GM23338 (cell line): ENCODE measurements around the gene PIK3R5. TPM values are rescaled to one million over a fixed set of nuclear protein-coding genes. Genes with fewer than 3 reads are reported as not detected.

Experiments
- ATAC-seq: fragments of 200-7000 bp; cut with Tn5 transposase; 3 replicates; pipeline ENCODE4 v1.9.1; 2020
- DNase-seq: peaks from one replicate; pipeline ENCODE4 v3.0.0-alpha.2; 2015; ENCODE audit warnings: low spot score
- H2AFZ ChIP-seq: fragments of 200-600 bp; sonication (generic); 2 replicates; pipeline ENCODE4 v1.8.0; 2016; ENCODE audit warnings: antibody characterized with exemption, mild to moderate bottlenecking, moderate library complexity
- H3F3A ChIP-seq: fragments of 200-600 bp; sonication (generic); replicated peaks from 2 replicates; pipeline ENCODE4 v1.8.0; 2017; ENCODE audit warnings: antibody characterized with exemption, mixed run types, low read depth
- H3K27ac ChIP-seq: fragments of 200-600 bp; sonication (generic); 2 replicates; pipeline ENCODE4 v1.6.1; 2016; ENCODE audit warnings: low read depth
- H3K27me3 ChIP-seq: fragments of 200-600 bp; sonication (generic); 2 replicates; pipeline ENCODE4 v1.8.0; 2016; ENCODE audit warnings: mild to moderate bottlenecking, mixed run types, moderate library complexity; ENCODE audit not compliant: insufficient read depth
- H3K36me3 ChIP-seq: fragments of 200-600 bp; sonication (generic); 2 replicates; pipeline ENCODE4 v1.8.0; 2016; ENCODE audit warnings: mild to moderate bottlenecking; ENCODE audit not compliant: insufficient read depth
- H3K4me1 ChIP-seq: fragments of 200-600 bp; sonication (generic); 2 replicates; pipeline ENCODE4 v1.8.0; 2016; ENCODE audit warnings: mild to moderate bottlenecking, moderate library complexity; ENCODE audit not compliant: insufficient read depth
- H3K4me2 ChIP-seq: fragments of 200-600 bp; sonication (generic); 2 replicates; pipeline ENCODE4 v1.7.1; 2017; ENCODE audit warnings: mixed run types
- H3K4me3 ChIP-seq: fragments of 200-600 bp; sonication (generic); 2 replicates; pipeline ENCODE4 v1.6.1; 2016; ENCODE audit warnings: mixed run types
- H3K79me2 ChIP-seq: fragments of 200-600 bp; sonication (generic); replicated peaks from 2 replicates; pipeline ENCODE4 v1.8.0; 2017; ENCODE audit warnings: mild to moderate bottlenecking; ENCODE audit not compliant: insufficient read depth
- H3K9me2 ChIP-seq: fragments of 200-600 bp; sonication (generic); 2 replicates; pipeline ENCODE4 v1.8.0; 2017; ENCODE audit not compliant: insufficient read depth
- H4K20me1 ChIP-seq: fragments of 200-600 bp; sonication (generic); replicated peaks from 2 replicates; pipeline ENCODE4 v1.8.0; 2017; ENCODE audit warnings: mild to moderate bottlenecking; ENCODE audit not compliant: insufficient read depth
- H3K27ac Mint-ChIP-seq: 2 replicates; pipeline ENCODE4 v1.8.0; 2020; ENCODE audit warnings: inconsistent platforms, mild to moderate bottlenecking, moderate library complexity, mixed read lengths
- H3K27me3 Mint-ChIP-seq: 3 replicates; pipeline ENCODE4 v1.8.0; 2022; ENCODE audit warnings: low read depth, mild to moderate bottlenecking, moderate library complexity, mixed read lengths, inconsistent platforms; ENCODE audit not compliant: insufficient read depth, poor library complexity
- H3K36me3 Mint-ChIP-seq: 3 replicates; pipeline ENCODE4 v1.8.0; 2021; ENCODE audit warnings: low read depth, mild to moderate bottlenecking, inconsistent platforms, moderate library complexity, mixed read lengths
- H3K4me1 Mint-ChIP-seq: 3 replicates; pipeline ENCODE4 v1.8.0; 2020; ENCODE audit warnings: mild to moderate bottlenecking, inconsistent platforms, mixed read lengths
- H3K4me3 Mint-ChIP-seq: 3 replicates; pipeline ENCODE4 v1.8.0; 2021; ENCODE audit warnings: moderate library complexity, mild to moderate bottlenecking, inconsistent platforms, mixed read lengths
- H3K9me3 Mint-ChIP-seq: 3 replicates; pipeline ENCODE4 v1.8.0; 2020; ENCODE audit warnings: moderate library complexity, mild to moderate bottlenecking, inconsistent platforms, mixed read lengths
- CREB1 ChIP-seq: fragments of 250-450 bp; sonication (Bioruptor Pico); IDR thresholded peaks from 2 replicates; pipeline ENCODE4 v1.5.0; 2020; ENCODE audit warnings: low read depth, mild to moderate bottlenecking, moderate library complexity
- CTCF ChIP-seq, 2 experiments: fragments of 200-600 bp in 1 of 2; sonication (generic) in 1 of 2; conservative IDR thresholded peaks; 2 replicates each; pipeline versions ENCODE4 v1.5.1 to v1.6.1; 2016 to 2017; ENCODE audit warnings: antibody characterized with exemption in 2 of 2, low read depth in 2 of 2, mild to moderate bottlenecking in 2 of 2, moderate library complexity in 1 of 2
- EZH2 ChIP-seq: fragments of 200-600 bp; sonication (generic); IDR thresholded peaks from one replicate; pipeline ENCODE4 v1.8.0; 2017; ENCODE audit warnings: antibody characterized with exemption, mild to moderate bottlenecking, low read depth; ENCODE audit not compliant: unreplicated experiment
- EZH2phosphoT487 ChIP-seq: fragments of 200-600 bp; sonication (generic); IDR thresholded peaks from one replicate; pipeline ENCODE4 v1.8.1; 2018; ENCODE audit warnings: antibody characterized with exemption; ENCODE audit not compliant: unreplicated experiment
- JUNB ChIP-seq: IDR thresholded peaks from one replicate; pipeline ENCODE4 v1.6.1; 2016; ENCODE audit warnings: antibody characterized with exemption; ENCODE audit not compliant: unreplicated experiment
- POLR2AphosphoS5 ChIP-seq: IDR thresholded peaks from 2 replicates; pipeline ENCODE4 v1.6.1; 2016; ENCODE audit warnings: antibody characterized with exemption, low read depth
- ZNF114 ChIP-seq: fragments of 250-450 bp; sonication (Bioruptor Pico); IDR thresholded peaks from 2 replicates; pipeline ENCODE4 v1.5.0; 2020; ENCODE audit warnings: mild to moderate bottlenecking, moderate library complexity
- ZNF331 ChIP-seq: fragments of 250-450 bp; sonication (Bioruptor Pico); IDR thresholded peaks from 2 replicates; pipeline ENCODE4 v1.5.0; 2020; ENCODE audit warnings: low read depth, mild to moderate bottlenecking, moderate library complexity
- ZNF462 ChIP-seq: fragments of 250-450 bp; sonication (Bioruptor Pico); IDR thresholded peaks from 2 replicates; pipeline ENCODE4 v1.5.0; 2020; ENCODE audit warnings: mild to moderate bottlenecking, moderate library complexity
- polyA plus RNA-seq: library from polyadenylated mRNA; unstranded; fragments of >200 nt; fragmentation: Nextera tagmentation; extraction: Ambion mirVana; gene quantifications from 2 replicates; pipeline ENCODE4 v1.2.1, GENCODE V29; 2016
- total RNA-seq: library from RNA; depleted of rRNA; stranded (reverse); fragments of >200 nt; shearing (Covaris generic); gene quantifications from 2 replicates; pipeline ENCODE4 v1.2.3, GENCODE V29; 2014
- TF ChIP-seq, protein P1 (sequence below): IDR thresholded peaks from one replicate; pipeline ENCODE4 v1.6.1; 2018; ENCODE audit warnings: antibody characterized with exemption; ENCODE audit not compliant: unreplicated experiment

PIK3R5 gene
- total and polyA plus RNA-seq, 2 experiments from 2014 or later, result 1.7 to 9.4 TPM

- Mint-ChIP-seq H3K4me1 (peaks cover 15% of the 10 kb centered on the region), H3K36me3 (no peaks in the 10 kb centered on the region), H3K9me3 (peaks cover 5% of the 10 kb centered on the region; the same call in 2 of the 3 replicates), H3K27ac (no peak overlapping the region), H3K27me3 (peaks cover 10% of the 10 kb centered on the region), H3K4me3 (no peak overlapping the region)
- peaks cover 6% of the 10 kb centered on the region; the same call in 1 of the 2 replicates for H3K4me1 ChIP-seq
- TF ChIP-seq ZNF114 (CRISPR knock-in tag), result no peak
- TF ChIP-seq ZNF331 (CRISPR knock-in tag), result no peak
- no peak for TF ChIP-seq POLR2AphosphoS5
- TF ChIP-seq JUNB, result no peak
- no peak for TF ChIP-seq CREB1 (CRISPR knock-in tag)
- no peak for TF ChIP-seq CTCF (conservative IDR thresholded peaks at IDR 0.05; ENCODE audit: low read depth in 2 of 2)
- no peak for TF ChIP-seq EZH2
- TF ChIP-seq ZNF462 (CRISPR knock-in tag), result no peak
- TF ChIP-seq, protein P1, sequence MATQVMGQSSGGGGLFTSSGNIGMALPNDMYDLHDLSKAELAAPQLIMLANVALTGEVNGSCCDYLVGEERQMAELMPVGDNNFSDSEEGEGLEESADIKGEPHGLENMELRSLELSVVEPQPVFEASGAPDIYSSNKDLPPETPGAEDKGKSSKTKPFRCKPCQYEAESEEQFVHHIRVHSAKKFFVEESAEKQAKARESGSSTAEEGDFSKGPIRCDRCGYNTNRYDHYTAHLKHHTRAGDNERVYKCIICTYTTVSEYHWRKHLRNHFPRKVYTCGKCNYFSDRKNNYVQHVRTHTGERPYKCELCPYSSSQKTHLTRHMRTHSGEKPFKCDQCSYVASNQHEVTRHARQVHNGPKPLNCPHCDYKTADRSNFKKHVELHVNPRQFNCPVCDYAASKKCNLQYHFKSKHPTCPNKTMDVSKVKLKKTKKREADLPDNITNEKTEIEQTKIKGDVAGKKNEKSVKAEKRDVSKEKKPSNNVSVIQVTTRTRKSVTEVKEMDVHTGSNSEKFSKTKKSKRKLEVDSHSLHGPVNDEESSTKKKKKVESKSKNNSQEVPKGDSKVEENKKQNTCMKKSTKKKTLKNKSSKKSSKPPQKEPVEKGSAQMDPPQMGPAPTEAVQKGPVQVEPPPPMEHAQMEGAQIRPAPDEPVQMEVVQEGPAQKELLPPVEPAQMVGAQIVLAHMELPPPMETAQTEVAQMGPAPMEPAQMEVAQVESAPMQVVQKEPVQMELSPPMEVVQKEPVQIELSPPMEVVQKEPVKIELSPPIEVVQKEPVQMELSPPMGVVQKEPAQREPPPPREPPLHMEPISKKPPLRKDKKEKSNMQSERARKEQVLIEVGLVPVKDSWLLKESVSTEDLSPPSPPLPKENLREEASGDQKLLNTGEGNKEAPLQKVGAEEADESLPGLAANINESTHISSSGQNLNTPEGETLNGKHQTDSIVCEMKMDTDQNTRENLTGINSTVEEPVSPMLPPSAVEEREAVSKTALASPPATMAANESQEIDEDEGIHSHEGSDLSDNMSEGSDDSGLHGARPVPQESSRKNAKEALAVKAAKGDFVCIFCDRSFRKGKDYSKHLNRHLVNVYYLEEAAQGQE, result no peak
- TF ChIP-seq EZH2phosphoT487, result no peak
- no peak overlapping the region for H2AFZ ChIP-seq
- peak; percentile 45 for ATAC-seq
- H3K79me2 ChIP-seq, result no peaks in the 10 kb centered on the region
- no peaks in the 10 kb centered on the region for H4K20me1 ChIP-seq
- DNase-seq, result peak; percentile 88
- no peaks in the 10 kb centered on the region for H3K36me3 ChIP-seq
- H3K4me2 ChIP-seq, result peak overlapping the region; percentile 6
- H3K27me3 ChIP-seq, result peaks cover 10% of the 10 kb centered on the region
- H3K4me3 ChIP-seq, result no peak overlapping the region
- H3F3A ChIP-seq, result no peaks in the 10 kb centered on the region
- no peak overlapping the region for H3K27ac ChIP-seq
- H3K9me2 ChIP-seq, result no peaks in the 10 kb centered on the region
Observed at GRCh38 chr17:8995711-8996110, 30.2 kb upstream of the PIK3R5 start.
